ENCODE measurements around the gene PCDH15. TPM values are rescaled to one million over a fixed set of nuclear protein-coding genes. Genes with fewer than 3 reads are reported as not detected.

Gene PCDH15
- total and polyA plus RNA-seq, 2 of the 13 experiments (the other 11 are each of a cell fraction or from before 2014, with no cell fraction given), result not detected

- Histone ChIP-seq H3K36me3 (replicated peaks in 1 of 2; ENCODE audit: control insufficient read depth in 1 of 2, insufficient read depth in 2 of 2, low read length in 2 of 2) (no peaks in the 10 kb centered on the region), H3K27ac (ENCODE audit: extremely low read length, insufficient read depth, low read length) (no peak overlapping the region), H3K79me2 (ENCODE audit: insufficient read depth, low read length) (no peaks in the 10 kb centered on the region), H3K4me1 (ENCODE audit: insufficient read depth, low read length) (no peaks in the 10 kb centered on the region), H3K27me3 (ENCODE audit: control insufficient read depth in 1 of 2, insufficient read depth in 2 of 2, low read length in 2 of 2) (no peaks in the 10 kb centered on the region), H3K4me2 (ENCODE audit: low read depth, low read length) (no peak overlapping the region), H4K20me1 (ENCODE audit: insufficient read depth, low read length) (no peaks in the 10 kb centered on the region), H3K9ac (ENCODE audit: insufficient read depth, low read depth, low read length) (no peak overlapping the region), H2AFZ (ENCODE audit: low read length) (no peak overlapping the region), H3K9me3 (ENCODE audit: low read length) (no peaks in the 10 kb centered on the region), H3K4me3 (replicated peaks in 1 of 3; ENCODE audit: insufficient read depth in 1 of 3, low read depth in 2 of 3, low read length in 3 of 3) (no peak overlapping the region)
- DNase-seq (ENCODE audit: low spot score) (no peak), ATAC-seq (no peak), FAIRE-seq (no peak)
- POLR2A ChIA-PET, result no interaction called here
- in situ Hi-C loops (cut with HindIII; ENCODE audit: extremely low pct_ligation_motif_present, low pct_unique_long_range_greater_than_20kb) (no loop called here), intact Hi-C loops (cut with micrococcal nuclease; ENCODE audit: unreplicated experiment) (no loop called here)
- CTCF ChIA-PET (ENCODE audit: low intra/inter-chr PET ratio, low total read pairs), result no interaction called here
- no TSS peak for BruUV-seq (replicated peaks)
- 1% methylated on average over 2 of the region's 2 CpGs for WGBS (ENCODE audit: low lambda C conversion rate)
- TF ChIP-seq ZMAT3 (CRISPR knock-in tag; conservative IDR thresholded peaks at IDR 0.05), result no peak
- no peak for TF ChIP-seq ZNF382 (CRISPR knock-in tag; IDR thresholded peaks at IDR 0.05; ENCODE audit: borderline replicate concordance)
- no peak for TF ChIP-seq DR1 (CRISPR knock-in tag; IDR thresholded peaks at IDR 0.05)
- no peak for TF ChIP-seq ISX (CRISPR knock-in tag; conservative IDR thresholded peaks at IDR 0.05)
- TF ChIP-seq PHB2 (IDR thresholded peaks at IDR 0.05; ENCODE audit: partially characterized antibody), result no peak
- no peak for TF ChIP-seq ARNT2 (CRISPR knock-in tag; IDR thresholded peaks at IDR 0.05; ENCODE audit: low read depth)
- no peak for TF ChIP-seq FOXK1 (CRISPR knock-in tag; IDR thresholded peaks at IDR 0.05; ENCODE audit: borderline replicate concordance, low read depth)
- TF ChIP-seq PRDM10 (CRISPR knock-in tag; IDR thresholded peaks at IDR 0.05; ENCODE audit: low read depth), result no peak
- no peak for TF ChIP-seq FOXP1 (IDR thresholded peaks at IDR 0.05)
- TF ChIP-seq FOXP1 (CRISPR knock-in tag; IDR thresholded peaks at IDR 0.05), result no peak
- TF ChIP-seq ZNF660 (CRISPR knock-in tag; IDR thresholded peaks at IDR 0.05; ENCODE audit: borderline replicate concordance, low read depth), result no peak
- no peak for TF ChIP-seq HNF1A (IDR thresholded peaks at IDR 0.05; ENCODE audit: low read depth)
- TF ChIP-seq HNF1A (CRISPR knock-in tag; IDR thresholded peaks at IDR 0.05; ENCODE audit: borderline replicate concordance), result no peak
- no peak for TF ChIP-seq SRSF9 (IDR thresholded peaks at IDR 0.05; ENCODE audit: borderline replicate concordance, insufficient read depth, low read depth, low read length, poor library complexity, severe bottlenecking)
- no peak for TF ChIP-seq SAFB2 (CRISPR knock-in tag; IDR thresholded peaks at IDR 0.05; ENCODE audit: borderline replicate concordance, low read depth)
- no peak for TF ChIP-seq PREB (CRISPR knock-in tag; IDR thresholded peaks at IDR 0.05)
Measured at GRCh38 chr10:54745436-54745835, 55.6 kb downstream of the PCDH15 start.

All from HepG2 (cell line).